Measurements from ENCODE around the gene PPP4R4.

DNA sequence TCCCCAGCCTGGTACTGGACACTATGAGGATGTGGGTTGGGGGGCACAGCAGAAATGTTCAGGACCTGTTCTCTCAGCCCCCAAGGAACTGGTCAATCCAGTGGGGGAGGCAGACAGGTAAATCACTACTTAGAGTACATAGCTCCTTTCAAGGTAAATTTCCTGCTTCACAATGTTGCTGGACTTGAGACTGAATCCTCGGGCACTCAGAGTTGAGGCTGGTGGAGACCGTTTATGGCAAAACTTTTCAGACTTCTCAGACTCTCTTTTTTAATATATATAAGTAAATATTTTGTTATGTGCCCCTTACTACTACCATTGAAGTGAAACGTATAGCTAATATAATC lies 119.4 kb downstream of the PPP4R4 start:
- TF ChIP-seq CTCF (IDR thresholded peaks at IDR 0.05; ENCODE audit: poor library complexity, severe bottlenecking) (no peak), TAF1 (IDR thresholded peaks at IDR 0.05; ENCODE audit: low read depth) (no peak), EP300 (conservative IDR thresholded peaks at IDR 0.05; ENCODE audit: poor library complexity, severe bottlenecking) (no peak), REST (IDR thresholded peaks at IDR 0.05; ENCODE audit: borderline replicate concordance) (no peak), POLR2AphosphoS5 (IDR thresholded peaks at IDR 0.05) (no peak), RAD21 (conservative IDR thresholded peaks at IDR 0.05) (no peak), MXI1 (conservative IDR thresholded peaks at IDR 0.05; ENCODE audit: poor library complexity, severe bottlenecking) (no peak)
